Left hindlimb (tissue), 1 donor: ENCODE data around the gene CCR6.
"Not testable (repeated sequence)": the region's sequence is repeated elsewhere in the genome, so short reads cannot be mapped to it uniquely, and the experiment has no call there.

Source experiments
- DNase-seq: peaks from one replicate; pipeline ENCODE4 v3.0.0-alpha.2; 2018

CCR6 gene

DNA sequence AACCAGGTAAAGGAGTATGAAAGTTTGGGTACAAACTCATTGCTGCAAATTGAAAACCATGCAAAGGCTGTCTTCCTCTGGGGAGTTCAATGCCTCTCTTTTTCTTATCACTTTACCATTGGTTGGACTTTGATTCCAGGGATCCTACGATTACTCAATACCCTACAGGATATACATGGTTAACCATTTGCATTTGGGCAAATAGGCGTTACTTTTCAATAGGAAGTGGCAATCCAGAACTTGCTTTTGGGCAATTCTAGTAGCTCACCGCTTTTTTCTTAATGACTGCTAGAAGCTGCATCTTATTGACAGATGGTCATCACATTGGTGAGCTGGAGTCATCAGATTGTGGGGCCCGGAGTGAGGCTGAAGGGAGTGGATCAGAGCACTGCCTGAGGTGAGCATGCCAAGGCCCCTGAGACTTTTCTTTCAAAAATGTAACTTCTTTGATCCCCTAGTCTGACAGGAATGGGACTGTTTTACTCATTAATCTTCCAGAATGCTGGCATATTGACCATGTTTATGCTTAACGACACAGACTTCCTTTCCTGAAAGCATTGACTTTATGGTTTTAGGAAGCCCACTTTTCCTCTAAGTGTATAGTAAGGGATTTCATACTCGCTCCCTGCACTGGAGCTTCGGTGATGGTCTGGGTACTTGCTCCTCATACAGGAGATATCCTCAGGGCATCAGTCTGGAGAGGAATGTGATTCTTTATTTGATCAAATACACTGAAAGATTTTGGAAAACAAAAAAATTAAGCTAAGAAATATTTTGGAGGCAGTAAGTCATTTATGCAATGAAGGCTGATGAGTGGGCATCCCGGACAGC is at the start of gene CCR6:
Gene CCR6, plus strand, starts transcription at position 270 of the 831 bp plus-strand sequence. CDS start 13,039 bp downstream, outside the sequence.
- DNase-seq, result no peak

DNA sequence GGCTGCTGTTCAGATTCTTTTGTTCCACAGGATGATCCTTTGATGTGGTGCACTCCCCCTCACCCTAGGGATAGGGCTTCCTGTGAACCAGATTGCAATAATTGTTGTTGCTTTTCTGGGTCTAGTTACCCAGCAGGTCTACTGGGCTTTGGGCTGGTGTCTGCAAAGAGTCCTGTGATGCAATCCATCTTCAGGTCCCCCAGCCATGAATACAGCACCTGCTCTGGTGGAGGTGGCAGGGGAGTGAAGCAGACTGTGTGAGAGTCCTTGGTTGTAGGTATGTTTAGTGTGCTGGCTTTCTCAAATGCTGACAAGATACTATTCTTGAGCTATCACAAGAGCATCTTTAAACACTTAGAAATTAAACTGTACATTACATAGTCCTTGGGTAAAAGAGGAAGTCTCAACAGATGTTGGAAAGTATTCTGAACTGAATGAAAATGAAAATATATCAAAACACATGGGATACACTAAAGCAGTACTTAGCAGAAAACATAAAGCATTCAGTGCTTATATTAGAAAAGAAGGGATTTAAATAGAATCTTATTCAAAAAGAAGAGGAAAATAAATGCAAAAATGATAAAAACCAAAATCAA is 49.1 kb upstream of the CCR6 start:
- DNase-seq, result no peak

DNA sequence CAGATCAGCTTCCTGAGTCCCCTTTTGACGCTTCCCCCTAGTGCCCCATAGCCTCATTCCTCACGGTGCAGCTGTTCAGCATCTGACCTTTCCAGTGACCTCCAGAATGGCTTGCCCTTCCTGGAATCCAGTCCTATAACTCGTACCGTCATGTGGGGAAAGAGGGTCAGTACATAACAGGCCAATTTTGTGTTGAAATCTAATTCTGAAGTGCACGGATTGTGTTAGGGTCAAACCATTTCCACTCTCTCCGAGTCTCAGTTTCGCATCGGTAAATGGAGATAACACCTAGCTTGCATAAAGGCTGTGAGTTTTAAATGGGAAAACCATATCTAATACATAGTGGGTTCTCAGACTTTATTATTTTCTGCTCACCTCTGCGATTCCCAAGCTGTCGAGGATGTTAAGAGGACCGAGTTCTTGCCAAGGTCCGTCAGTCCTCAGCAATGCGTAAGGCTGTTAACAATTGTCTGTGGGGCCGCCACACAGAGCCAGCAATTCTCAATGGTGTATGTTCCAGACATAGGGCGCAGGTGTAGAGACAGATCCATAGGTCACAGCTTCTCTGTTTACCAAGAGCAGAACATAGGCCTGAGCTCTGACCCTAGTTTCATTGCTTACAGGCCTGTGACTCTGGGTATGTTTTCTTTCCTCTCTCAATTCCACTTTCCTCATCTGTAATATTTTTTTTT is 45.5 kb upstream of the CCR6 start:
- DNase-seq, result no peak

DNA sequence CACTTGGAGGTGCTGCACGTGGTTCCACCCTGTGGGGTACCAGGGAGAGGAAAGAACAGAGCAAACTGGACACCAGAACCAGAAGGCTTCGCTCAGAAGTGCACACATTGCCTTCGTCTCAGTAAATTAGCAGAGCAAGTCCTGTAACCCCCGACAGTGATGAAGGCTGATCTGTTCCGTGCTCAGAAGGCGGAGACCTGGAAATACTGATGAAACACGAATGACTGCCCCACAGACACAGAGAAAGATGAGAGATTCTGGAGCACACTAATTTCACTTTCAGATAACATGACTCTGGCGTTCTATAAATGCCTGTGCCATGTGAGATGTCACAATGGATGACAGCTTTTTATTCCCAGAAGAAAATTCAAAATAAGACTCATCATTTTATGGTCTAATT is 44.2 kb upstream of the CCR6 start:
- no peak for DNase-seq

DNA sequence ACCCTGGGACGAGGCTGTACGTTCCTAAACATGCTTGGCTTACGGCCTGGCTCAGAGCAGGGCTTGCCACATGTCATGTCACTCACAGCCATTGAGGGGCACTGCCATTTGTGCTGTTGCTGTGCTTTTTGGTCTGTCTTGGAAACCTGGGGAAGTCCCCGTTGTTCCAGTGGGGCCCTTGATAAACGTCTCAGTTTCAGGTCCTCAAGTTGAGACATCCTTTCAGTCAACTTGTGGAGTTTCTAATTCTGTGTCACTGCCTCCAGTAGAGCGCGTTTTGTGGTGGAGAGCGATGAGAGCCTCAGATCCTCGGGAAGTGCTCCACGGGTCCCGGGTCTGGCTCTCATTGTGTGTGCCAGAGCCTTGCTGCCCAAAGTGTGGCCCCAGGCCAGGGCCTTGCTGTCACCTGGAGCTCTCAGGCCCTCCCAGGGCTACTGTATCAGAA is 43.0 kb upstream of the CCR6 start:
- no peak for DNase-seq

DNA sequence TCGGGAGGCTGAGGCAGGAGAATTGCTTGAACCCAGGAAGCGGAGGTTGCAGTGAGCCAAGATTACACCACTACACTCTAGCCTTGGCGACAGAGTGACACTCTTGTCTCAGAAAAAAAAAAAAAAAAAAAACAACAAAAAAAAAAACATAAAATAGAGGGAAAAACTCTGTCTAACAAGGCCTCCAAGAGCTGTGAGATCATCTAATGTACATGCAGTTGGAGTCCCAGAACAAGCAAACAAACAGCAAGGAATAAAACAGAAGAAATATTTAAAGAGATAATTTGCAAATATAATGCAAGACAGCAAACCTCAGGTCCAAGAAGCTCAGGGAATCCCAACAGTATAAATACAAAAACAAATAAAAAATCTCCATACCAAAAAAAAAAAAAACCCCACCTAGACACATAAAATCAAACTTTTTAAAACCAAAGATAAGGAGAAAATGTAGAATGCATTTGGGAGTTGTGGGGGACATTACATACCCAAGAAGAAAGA is 35.0 kb upstream of the CCR6 start:
- DNase-seq, result no peak

DNA sequence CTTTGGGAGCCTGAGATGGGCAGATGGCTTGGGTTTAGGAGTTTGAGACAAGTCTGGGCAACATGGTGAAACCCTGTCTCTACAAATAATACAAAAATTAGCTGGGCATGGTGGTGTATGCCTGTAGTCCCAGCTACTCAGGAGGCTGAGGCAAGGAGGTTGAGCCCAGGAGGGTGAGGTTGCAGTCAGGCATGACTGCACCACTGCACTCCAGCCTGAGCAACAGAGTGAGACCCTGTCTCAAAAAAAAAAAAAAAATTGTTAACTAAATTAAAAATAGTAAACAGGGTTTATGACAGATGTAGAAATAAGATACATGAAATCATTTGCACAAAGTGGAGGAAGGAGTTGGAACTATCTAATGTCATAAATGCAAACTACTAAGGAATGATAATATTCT is 34.2 kb upstream of the CCR6 start:
- DNase-seq, result not testable (repeated sequence)

DNA sequence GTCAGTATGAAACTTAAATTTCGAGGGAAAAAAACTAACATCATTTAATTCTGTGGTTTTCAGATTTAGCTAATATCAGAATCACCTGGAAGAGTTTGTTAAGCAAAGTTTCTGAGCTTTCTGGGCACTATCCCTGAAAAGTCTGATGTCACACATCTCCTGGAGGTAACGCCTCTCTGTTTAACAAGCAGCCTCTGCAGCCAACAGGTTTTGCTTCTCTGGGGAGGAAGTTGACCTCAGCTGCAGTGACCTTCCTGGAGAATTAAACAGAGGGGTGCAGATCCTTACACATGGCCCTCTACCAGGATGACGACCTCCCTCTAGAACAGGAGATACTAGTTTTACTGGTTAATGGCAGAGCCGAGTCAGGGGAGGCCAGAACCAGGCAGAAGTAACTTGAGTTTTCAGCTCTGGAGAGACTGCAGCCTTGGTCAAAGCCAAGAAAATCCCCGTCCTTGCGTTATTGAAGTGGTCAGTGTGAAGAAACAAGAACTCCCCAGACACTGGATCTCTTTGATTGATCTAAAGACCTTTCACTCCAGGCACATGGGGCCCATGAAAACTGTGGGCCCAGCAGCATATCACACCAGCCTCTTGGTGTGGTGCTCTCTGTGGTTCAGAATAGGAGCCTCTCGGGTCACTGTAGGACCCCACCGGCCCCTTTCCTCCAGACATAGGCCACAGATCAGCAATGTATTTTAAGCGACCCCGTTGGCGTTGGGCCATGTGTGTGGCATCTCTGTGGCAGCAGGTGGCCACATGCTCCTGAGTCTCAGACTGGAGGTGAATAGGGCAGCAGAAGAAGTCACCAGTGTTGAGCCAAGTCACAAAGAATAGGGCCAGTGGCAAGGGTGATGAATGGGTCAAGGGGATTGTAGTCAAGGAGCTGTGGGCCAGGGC is 33.4 kb upstream of the CCR6 start:
- no peak for DNase-seq

DNA sequence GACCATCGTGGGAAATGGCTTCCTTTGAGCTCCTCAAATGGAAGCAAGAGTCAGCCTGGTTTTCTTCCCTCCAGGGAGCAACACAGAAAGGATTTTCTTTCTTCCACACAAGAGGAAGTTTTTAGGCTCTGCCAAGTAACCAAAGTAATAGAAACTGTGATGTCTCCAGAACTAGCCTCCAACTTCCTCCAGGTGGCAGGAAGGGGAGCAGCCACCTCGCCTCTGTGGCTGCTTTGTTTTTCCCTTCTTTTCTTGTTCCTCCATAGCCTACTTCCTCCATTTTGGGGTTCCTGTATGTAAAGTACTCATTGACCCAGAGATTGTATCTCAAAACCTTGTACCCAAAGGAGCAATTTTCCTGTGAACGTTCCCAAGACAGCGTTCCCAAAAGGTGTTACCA is 32.7 kb upstream of the CCR6 start:
- DNase-seq, result no peak

DNA sequence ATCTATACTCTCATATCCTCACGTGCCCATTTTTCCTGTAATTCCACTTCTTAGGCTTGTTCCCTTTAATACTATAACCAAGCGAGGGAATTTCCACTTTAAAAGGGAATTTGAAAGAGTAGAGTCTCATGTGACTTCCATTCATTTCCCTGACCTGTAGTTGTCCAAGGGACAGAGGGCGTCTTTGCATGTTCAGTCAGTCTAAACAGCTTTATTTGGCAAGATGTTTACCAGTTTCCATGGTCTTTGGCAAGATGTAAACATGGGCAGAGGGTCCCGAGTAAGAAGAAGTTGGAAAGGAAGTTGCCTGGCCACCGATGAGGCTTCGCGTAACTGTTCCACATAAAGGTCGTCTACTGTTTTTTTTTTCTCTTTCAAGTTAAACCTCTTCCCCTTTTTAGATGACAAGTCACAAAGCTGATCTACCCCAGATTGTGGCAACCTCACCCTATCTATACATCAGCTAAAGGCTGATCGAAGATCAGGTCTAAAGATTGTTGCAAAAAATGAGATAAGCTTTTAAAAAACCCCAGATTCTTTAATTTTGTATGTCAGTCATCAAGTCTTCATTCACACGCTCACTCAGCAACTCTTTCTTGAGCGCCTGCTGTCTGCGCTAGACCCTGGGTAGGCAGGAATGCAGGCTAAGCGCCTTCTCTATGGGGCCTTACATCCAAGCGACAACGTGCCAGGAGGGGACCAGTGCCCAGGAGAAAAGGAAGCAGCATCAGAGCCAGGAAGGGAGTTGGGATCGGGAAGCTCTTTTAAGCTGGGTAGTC is 31.7 kb upstream of the CCR6 start:
- no peak for DNase-seq

DNA sequence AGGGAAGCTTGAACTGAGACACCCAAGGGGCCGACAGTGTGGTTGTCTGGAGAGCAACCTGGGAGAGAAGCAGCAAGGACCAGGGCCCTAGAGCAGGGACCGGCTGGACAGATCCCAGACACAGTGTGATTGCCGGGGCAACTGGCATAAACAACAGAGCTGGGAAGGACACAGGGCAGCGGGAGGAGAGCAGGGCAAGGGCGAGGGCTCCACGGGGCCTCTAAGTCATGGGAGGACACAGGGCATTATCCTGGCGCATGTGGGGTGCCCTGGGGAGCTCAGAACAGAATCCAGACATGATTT is 31.1 kb upstream of the CCR6 start:
- no peak for DNase-seq

DNA sequence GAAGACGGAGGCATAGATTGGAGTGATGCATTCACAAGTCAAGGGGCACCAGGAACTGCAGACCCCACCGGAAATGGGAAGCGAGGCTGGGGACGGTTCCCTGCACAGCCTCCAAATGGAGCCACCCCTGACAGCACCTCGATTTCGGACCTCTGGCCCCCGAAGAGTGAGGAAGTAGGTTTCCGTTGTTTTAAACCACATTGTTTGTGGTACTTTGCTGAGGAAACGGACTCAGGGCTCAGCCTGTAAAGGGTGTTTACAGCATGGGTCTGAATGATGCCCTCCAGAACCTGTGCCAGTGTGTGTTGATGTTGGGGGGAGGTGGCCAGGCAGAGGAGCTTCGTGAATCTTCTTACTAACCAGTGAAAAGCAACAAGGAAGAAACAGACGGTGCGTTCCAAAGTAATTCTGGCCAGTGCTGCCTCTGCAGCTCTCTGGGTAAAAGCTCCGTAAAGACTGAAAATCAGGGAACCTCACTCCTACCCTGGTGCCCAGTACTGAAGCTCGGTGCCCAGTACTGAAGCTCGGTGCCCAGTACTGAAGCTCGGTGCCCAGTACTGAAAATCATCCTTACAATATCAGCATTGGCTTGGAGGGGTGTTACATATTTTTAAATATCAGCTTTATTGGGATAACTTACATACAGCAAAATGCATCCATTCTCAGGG is 30.1 kb upstream of the CCR6 start:
- DNase-seq, result no peak

DNA sequence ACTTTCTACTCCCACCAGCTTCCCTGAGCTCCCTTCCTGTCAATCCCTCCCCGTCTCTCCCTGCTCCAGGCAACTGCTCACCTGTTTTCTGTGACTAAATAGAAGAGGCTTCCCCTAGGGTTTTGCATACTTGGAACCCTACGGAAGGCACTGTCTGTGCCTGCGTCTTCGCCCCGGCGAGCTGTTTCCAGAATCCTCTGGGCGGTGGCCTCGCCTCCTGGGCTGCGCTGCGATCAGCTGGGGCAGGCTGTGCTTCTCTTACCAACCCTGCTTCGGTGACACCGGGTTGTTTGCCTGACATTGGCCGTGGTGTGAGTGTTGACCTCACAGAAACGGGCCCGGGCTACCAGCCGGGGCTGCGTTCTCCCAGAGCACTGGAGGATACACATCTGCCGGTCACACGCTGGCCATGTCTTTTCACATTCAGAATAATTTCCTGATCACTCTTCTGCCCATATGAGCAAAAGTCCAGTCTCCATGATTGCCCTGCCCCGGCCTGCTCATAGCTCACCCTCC is 29.4 kb upstream of the CCR6 start:
- no peak for DNase-seq

DNA sequence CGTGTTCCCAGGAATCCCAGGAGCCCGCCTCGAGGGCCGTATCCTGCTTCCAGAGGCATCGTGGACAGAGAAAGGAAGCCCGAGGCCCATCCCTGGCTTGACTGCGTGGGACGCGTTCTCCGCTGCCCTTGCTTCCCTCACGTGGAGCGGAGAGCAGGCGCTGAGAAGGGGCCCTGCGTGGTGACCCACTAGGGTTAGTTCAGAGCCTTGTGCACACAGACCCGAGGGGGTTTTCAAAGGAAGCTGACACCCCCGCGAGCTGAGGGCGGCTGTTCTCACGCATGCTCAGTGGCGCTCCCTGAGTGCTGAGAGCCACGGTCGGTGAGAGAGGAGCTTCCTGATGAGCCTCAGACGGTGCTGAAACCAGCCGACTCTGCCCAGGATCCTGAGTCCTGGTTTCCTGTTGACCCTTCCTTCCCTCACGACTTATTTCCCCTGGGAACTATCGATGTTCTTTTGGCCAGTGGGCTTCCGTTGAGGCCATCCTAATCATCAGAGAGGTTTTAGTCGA is 28.9 kb upstream of the CCR6 start:
- DNase-seq, result no peak

DNA sequence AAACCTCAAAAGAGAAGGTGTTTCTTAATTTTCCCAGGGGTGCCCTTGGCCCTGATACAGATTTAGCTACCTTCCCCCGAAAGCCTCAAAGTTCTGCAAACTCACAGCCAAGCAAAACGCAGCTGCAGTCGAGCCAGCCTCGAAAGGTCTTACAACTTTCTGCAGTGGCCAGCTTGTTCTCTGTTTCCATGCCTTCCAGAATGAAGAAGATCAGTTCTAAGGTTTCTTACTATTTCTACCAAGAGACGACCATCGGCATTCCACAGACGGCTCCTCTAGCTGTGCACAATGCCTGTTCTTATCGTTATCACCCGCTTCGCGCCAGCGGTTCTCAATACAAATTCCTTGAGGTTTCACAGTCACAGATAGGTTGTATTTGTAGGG is 28.5 kb upstream of the CCR6 start:
- no peak for DNase-seq

DNA sequence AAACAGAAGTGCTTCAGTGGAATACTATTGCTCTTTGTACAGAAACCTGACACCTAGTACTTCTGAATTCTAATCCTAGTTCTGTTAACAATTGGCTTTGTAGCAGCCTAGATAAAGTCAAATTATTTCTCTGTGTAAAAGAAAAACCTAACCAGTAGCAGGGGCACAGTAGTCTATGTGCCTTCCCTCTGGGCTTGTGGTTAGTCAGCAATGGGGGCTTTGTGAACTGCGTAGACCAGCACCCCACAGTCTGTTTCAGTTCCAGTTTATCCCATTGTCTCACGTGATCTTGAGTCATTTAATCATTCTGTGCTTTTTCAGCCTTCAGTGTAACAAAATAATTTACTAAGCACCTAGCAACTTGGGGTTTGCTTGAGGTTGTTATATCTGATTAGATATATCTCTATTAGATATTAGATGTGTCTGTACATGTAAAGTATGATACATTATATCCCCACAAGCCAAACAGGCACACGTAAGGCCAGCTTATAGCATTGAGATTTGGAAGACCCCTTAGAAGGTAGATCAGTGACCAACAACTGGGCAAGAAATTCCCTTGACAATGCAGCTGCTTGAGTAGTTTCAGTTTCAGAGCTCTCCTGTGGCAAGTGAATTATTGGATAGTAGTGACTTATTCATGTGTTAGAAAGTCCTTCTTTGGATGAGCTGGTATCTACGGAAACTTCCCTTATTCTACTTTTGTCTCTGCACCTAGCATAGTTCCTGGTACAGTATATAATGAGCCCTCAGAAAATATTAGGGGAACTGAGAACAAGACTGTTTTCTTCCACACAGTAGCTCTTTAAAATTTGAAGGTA is 27.9 kb upstream of the CCR6 start:
- no peak for DNase-seq

DNA sequence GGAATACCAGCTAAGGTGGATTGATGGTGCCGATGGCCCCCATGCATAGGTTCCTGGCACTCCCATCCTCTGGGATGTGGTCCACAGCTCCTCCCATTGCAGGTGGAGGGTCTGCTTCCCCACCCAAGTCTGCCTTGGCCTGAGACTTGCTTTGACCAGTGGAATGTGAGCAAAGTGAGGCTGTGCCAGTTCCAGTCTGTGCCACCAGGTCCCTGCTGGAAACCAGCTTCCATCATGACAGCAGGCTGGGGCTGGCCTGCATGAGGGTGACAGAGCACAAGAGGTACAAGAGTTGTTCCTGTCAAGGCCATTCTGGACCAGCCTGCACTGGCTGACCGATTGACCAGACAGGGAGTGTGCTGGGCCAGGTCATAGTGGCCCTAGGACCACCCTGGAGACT is 27.0 kb upstream of the CCR6 start:
- no peak for DNase-seq

DNA sequence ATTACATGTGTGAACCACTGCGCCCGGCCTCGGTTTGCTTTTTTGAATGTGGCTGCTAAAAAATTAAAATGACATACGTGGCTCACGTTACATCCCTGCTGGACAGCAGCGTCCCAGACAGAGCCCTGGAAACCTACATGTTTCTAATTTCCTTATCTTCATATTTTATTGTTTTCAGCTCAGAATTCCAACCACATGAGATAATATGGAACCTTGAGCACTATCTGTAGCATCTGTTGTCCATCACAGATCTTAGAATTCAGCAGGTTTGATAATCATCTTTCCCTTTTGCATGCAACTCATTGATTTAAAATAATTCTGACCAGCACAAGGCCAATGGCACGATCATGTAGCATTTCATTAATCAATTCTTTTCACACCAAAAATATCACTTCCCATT is 25.9 kb upstream of the CCR6 start:
- no peak for DNase-seq

DNA sequence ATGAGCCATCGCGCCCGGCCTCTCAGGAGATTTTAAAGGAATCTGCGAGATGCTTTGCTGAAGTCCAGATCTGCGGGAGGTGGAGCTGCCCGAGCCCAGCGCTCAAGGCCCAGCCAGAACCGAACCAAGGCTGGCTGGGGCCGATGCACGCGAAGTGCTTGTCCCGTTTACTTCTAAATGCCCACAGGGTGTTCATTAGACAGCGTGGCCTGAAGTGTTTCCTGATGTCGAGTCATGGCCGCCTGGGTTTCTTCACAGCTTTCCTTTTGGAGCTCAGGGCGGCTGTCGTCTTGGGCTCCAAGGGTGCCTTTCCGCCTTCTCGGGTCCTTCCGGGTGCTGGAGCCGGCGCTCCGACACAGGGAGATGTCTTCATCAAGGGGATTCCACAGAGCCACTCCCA is 25.1 kb upstream of the CCR6 start:
- no peak for DNase-seq

DNA sequence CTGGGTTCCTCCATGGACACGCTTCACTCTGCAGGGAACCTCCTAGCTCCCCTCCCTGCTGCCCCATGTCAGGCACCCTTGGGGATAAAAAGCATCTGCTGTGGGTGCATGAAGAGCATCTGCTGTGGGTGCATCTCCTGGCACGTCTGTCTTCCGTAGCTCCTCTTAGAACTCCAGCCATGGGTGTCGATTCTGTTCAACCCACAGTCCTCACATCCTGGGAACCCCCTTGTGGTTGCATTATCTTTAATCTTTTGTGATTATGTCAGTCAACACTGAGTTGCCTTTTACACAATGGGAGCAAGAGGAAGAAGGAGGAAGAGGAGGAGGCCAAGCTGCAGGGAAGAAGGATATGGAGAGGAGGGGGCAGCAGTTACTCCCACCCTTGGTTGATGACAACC is 24.1 kb upstream of the CCR6 start:
- DNase-seq, result no peak
